Motor neuron (in vitro differentiated cells): ENCODE results near the gene ABLIM1. TPM values are rescaled to one million over a fixed set of nuclear protein-coding genes. Genes with fewer than 3 reads are reported as not detected.

Experiments used
- ATAC-seq, 8 experiments: fragments of 200-7000 bp; cut with Tn5 transposase; replicated peaks in 6 of 8; 2 replicates each; pipeline ENCODE4 v1.8.0; 2021; ENCODE audit warnings: mild to moderate bottlenecking in 8 of 8, moderate library complexity in 8 of 8
- H3K27ac ChIP-seq, 2 donors: fragments of 250-450 bp; sonication (Bioruptor Pico); 2 replicates each; pipeline ENCODE4 v1.9.0; 2021; ENCODE audit warnings: antibody characterized with exemption in 2 of 2, mild to moderate bottlenecking in 2 of 2, moderate library complexity in 1 of 2
- H3K4me1 ChIP-seq, 2 donors: fragments of 250-450 bp; sonication (Bioruptor Pico); replicated peaks in 1 of 2; 2 replicates each; pipeline ENCODE4 v1.6.1; 2021; ENCODE audit warnings: antibody characterized with exemption in 2 of 2, mild to moderate bottlenecking in 2 of 2, moderate library complexity in 1 of 2
- H3K4me3 ChIP-seq, 5 donors: fragments of 250-450 bp; sonication (Bioruptor Pico); 2 replicates each; pipeline ENCODE4 v1.9.0; 2021; ENCODE audit warnings: antibody characterized with exemption in 5 of 5, mild to moderate bottlenecking in 5 of 5, moderate library complexity in 4 of 5
- WGBS, 10 experiments: fragments of 450-650 bp; shearing (Covaris generic); methylation state at CpG; one replicate each; pipeline ENCODE4 v1.0.0; 2022; 5-methylcytosine and 5-hydroxymethylcytosine counted together
- in situ Hi-C, 9 experiments: fragments of 400-800 bp; cut with MboI; loops; one replicate each; pipeline ENCODE4 v1.15.0; 2021; ENCODE audit warnings: low sequenced_read_pairs in 9 of 9, low pct_unique_long_range_greater_than_20kb in 2 of 9; ENCODE audit not compliant: unreplicated experiment in 9 of 9
- total RNA-seq, 8 experiments: library from RNA; unstranded; fragments of 300-600 nt; gene quantifications; 2 replicates each; pipeline versions ENCODE4 v1.2.3 to v1.2.4, GENCODE V29; 2022

The ABLIM1 gene
- total RNA-seq, 8 experiments from 2014 or later: 14.2 to 129 (median 32.4) TPM

DNA sequence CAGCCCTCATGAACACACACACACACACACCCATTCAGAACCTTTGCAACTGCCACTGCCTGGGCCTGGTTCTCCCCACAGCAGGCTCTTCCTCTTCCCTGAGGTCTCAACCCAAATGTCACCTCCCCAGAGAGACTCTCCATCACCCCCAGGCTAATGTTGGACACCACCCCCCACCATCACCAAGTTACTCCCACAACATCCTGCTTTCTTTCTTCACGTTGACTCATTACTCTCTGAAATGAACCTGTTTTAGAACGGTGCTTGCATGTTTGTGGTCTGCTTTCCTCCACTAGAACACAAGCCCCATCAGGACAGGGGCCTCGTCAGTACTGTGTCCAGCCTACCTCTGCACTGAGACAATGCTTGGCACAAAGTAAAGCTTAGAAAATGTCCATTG lies 269.8 kb downstream of the ABLIM1 start:
- ATAC-seq: peak in 1 of 8 experiments; percentile 11
- Histone ChIP-seq H3K4me1 (no peaks in the 10 kb centered on the region), H3K27ac (no peak overlapping the region), H3K4me3 (no peak overlapping the region)
- 0 to 100% (median 82%) methylated on average over 1 to 3 of the region's 3 CpGs; no CpG with 5 or more reads in 4 of the 10 experiments for WGBS, 10 experiments
- in situ Hi-C loops: no loop called here

DNA sequence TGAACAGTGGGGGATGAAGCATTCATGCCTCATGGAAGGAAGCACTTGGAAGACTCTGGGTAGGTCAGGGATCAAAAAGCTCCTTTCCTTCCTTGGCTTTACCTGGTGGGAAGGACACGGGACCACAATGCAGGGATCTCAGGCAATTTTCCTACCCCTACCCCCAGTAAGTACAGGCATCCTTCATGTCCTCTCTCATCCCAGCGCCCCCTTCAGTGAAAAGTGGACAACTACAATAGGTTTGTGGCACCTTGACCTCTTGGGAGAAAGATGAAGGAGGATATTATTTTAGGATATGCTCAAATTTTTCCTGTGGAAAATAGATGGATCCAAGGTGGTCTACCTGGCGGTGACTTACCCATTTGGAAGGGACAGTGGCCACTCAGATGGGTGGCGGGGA lies 270.3 kb downstream of the ABLIM1 start:
- WGBS, 10 experiments: 20 to 100% (median 79%) methylated on average over 1 to 2 of the region's 4 CpGs; no CpG with 5 or more reads in 5 of the 10 experiments
- H3K4me1 ChIP-seq: no peaks in the 10 kb centered on the region
- ATAC-seq: no peak

DNA sequence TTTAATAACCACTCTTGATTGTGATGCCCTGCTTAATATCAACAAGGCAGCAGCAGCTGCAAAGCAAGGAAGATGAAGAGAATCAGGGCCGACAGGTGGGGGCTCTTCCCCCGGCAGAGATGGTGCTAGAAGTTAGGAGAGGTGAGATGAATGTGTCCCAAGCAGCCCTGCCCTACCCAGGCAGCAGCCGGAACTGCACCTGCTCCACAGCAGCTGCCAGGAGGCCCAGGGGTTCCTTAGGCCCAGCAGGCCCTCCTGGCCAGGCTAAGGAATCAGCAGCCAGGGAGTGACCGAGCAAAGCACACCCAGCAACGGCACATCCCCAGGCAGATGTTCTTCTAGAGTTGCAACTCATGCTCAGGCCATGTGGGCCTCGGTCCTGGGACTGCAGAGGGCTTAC lies 271.6 kb downstream of the ABLIM1 start:
- H3K4me1 ChIP-seq: no peaks in the 10 kb centered on the region
- in situ Hi-C loops: no loop called here
- WGBS, 10 experiments: 11 to 100% (median 85%) methylated on average over 1 to 4 of the region's 6 CpGs; no CpG with 5 or more reads in 3 of the 10 experiments
- H3K27ac ChIP-seq: no peak overlapping the region
- no peak overlapping the region for H3K4me3 ChIP-seq
- ATAC-seq: peak in 3 of 8 experiments; percentile 42 to 82 (median 45)

More for the DNA sequence above, 270.3 kb downstream of the ABLIM1 start:
- in situ Hi-C loops: no loop called here
- no peak overlapping the region for H3K4me3 ChIP-seq
- no peak overlapping the region for H3K27ac ChIP-seq

DNA sequence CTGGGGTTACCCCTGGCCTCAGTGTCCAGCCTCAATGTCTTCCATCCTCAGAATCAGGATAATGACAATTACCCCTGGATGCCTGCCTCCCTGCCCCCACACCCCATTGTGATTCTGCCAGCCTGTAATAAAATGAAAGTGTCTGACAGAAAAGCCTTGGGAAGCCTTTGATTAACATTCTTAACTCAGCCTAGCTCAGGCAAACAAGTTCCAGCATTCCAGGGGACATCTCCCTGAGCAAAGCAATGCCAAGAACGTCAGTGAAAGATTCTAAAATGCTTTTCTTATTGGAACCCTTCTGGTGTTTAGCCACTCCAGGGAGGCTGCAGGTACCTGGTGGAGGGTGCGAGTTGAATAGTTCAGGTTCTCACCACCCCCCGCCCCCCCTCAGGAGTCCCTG lies 272.5 kb downstream of the ABLIM1 start:
- no peak overlapping the region for H3K4me3 ChIP-seq
- in situ Hi-C loops: no loop called here
- H3K27ac ChIP-seq: no peak overlapping the region
- no peaks in the 10 kb centered on the region for H3K4me1 ChIP-seq
- ATAC-seq: peak in 2 of 8 experiments; percentile 19 to 68
- 50 to 100% (median 79%) methylated on average over 1 to 2 of the region's 3 CpGs; no CpG with 5 or more reads in 6 of the 10 experiments for WGBS, 10 experiments

DNA sequence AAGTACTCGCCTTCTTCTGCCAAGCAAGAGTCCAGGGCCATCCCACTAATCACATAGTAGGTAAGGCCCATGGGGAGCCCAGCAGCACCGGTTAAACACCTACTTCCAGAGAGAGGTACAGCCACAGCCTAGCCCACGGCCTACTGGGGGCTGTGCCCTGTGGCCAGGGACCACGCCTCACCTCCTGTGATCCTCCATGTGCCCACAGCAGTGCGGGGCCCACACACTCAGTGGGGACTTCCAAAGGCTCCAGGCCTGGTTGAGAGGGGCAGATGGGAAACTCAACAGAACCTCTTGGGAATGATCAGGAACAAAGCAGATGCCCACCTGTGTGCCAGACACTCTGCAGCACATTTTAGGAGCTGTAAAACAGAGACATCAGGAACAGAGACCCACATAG lies 273.5 kb downstream of the ABLIM1 start:
- ATAC-seq: no peak
- in situ Hi-C loops: no loop called here
- Histone ChIP-seq H3K27ac (no peak overlapping the region), H3K4me1 (no peaks in the 10 kb centered on the region), H3K4me3 (no peak overlapping the region)
- 0 to 100% (median 84%) methylated on average over 1 to 3 of the region's 5 CpGs; no CpG with 5 or more reads in 4 of the 10 experiments for WGBS, 10 experiments

DNA sequence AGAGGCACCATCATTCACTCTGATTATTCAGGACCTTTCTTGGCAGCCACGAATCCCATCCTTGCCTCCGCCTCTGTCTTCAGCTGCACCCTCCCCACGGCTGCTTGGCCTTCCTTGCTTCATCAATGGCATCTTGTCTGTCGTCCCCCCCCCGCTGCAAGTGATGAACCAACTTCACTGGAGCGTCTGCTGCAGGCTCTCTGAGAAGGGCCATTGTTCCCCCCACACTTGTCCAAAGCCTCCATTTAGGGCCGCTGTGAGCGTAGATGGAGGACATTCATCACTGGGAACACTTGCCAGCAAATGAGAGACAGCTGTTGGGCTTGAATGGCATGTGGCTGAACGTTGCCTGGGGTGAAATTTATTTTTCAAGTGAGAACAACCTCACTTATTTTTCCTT lies 273.9 kb downstream of the ABLIM1 start:
- H3K4me1 ChIP-seq: no peaks in the 10 kb centered on the region
- ATAC-seq: no peak
- 17 to 100% (median 76%) methylated on average over 1 to 7 of the region's 9 CpGs; no CpG with 5 or more reads in 2 of the 10 experiments for WGBS, 10 experiments
- H3K4me3 ChIP-seq: no peak overlapping the region
- in situ Hi-C loops: no loop called here
- H3K27ac ChIP-seq: no peak overlapping the region

Other genes starting within 250 kb of the ABLIM1 start
- gene FHIP2A, start 163.5 kb upstream of the ABLIM1 start, total RNA-seq: 10 to 100 TPM; 14.4 to 23.5 (median 19.7) TPM